Measurements from ENCODE around the gene ACADVL. TPM values are rescaled to one million over a fixed set of nuclear protein-coding genes. Genes with fewer than 3 reads are reported as not detected.

Gene ACADVL
- total RNA-seq, 1 donor from 2014 or later = 1,048 TPM

DNA sequence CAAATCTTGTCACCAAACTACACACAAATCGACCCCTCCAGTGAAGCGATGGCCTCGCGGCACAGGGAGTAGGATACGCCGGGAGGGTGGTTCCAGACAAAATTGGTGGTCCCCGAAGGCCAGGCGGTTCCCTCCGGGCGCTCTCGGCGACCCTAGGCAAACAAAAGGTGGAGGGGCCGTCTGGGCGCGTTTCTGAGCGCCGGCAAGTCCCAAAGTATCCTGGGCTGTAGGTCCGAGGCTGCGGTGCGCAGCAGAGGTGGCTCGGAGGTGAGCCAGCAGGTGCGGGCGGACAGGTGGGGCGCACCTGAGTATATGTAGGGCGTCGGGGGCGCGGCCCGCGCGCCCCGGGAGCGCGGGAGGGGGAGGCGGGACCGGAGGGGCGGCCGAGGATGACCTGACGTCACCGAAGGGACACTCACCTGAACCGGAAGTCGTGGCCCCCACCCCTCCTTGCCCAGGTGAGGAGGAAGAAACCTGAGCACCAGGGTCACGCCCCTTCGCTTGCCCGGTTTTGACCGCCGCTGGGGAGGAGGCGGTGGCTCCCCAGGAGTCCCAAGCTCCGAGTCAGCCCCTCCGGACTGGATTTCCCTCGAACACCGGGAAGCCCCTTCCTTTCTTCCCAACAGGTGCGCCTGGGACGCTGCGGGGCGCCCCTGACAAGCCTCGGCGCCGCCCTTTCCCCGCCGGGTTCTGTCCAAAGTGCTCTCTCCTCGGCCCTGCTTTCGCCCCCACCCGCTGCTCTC lies 42.6 kb downstream of the ACADVL start, which contains the start of gene CLDN7:
Gene CLDN7, minus strand, starts transcription at position 287 of the 743 bp plus-strand sequence. CDS start 435 bp downstream, outside the sequence.
- Histone ChIP-seq H3K27me3 (peaks cover 17% of the 10 kb centered on the region), H3K4me3 (peak within 1 kb of the TSS; percentile 35 to 53), H3K27ac (no peak within 1 kb of the TSS), H3K9me3 (no peaks in the 10 kb centered on the region), H3K4me1 (peaks cover 8 to 13% of the 10 kb centered on the region in 2 donors), H3K36me3 (peaks cover 0 to 26% of the 10 kb centered on the region in 2 donors)
- no peak for DNase-seq (ENCODE audit: low spot score in 2 of 2)
- intact Hi-C loops (cut with DNase I) = no loop called here
- no peak for TF ChIP-seq CTCF (IDR thresholded peaks at IDR 0.05)

DNA sequence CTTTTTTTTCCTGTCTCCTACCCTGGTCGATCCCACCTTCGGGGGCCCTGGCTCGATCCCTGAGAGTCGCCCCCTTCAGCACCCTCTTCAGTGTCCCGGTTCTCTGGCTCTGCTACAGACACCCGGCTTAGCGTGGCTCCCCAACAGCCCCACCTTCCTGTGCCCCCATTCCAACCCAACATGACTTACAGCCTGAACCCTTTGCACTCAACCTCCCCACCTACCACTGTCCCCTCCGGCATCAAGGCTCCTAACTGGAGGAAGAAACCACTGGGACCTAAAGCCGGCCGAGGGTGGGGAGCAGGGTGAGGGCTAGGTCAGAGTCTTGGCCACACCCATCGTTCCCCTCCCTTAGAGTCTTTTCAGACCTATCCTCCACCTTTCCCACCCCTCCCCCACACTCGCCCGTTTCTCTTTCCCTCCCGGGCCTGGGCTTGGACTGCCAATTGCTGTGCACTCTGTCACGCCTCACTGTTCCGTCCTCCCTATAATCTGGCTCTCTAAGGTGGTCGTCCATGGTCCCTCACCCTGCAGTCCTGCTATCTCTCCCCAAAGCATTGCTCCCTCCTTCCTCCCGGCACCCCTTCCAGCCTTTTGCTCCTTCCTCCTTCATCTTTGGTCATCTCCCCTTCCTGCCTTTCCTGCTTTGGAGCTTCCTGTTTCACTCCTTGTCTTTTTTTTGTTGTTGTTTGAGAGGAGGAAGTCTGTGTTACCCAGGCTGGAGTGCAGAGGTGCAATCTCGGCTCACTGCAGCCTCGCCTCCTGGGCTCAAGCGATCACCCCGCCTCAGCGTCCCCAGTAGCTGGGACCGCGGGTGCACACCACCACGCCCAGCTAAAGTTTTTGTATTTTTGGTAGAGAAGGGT lies 43.4 kb downstream of the ACADVL start:
- Histone ChIP-seq H3K27me3 (peaks cover 17% of the 10 kb centered on the region), H3K36me3 (peaks cover 0 to 18% of the 10 kb centered on the region in 2 donors), H3K9me3 (no peaks in the 10 kb centered on the region), H3K27ac (no peak overlapping the region), H3K4me1 (peaks cover 8 to 13% of the 10 kb centered on the region in 2 donors), H3K4me3 (peak overlapping the region; percentile 17 to 53)
- no peak for TF ChIP-seq CTCF (IDR thresholded peaks at IDR 0.05)
- no peak for DNase-seq (ENCODE audit: low spot score in 2 of 2)
- intact Hi-C loops (cut with DNase I) = no loop called here

DNA sequence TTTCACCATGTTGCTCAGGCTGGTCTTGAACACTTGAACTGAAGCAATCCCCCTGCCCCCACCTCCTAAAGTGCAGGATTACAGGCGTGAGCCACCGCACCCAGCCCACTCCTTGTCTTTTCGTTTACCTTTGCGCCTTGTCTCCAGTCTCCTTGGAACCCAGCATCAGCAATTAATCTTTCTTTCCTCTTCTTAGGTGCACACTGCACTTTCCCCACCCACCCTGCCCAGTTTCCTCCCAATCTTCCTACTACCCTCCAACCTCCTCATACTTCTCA lies 44.0 kb downstream of the ACADVL start:
- H3K4me3 ChIP-seq = peak overlapping the region in 1 of 2 donors; percentile 53
- H3K36me3 ChIP-seq = peaks cover 0 to 12% of the 10 kb centered on the region in 2 donors
- H3K27ac ChIP-seq = no peak overlapping the region
- no peak for DNase-seq (ENCODE audit: low spot score in 2 of 2)
- TF ChIP-seq CTCF (IDR thresholded peaks at IDR 0.05) = no peak
- H3K4me1 ChIP-seq = peaks cover 8 to 13% of the 10 kb centered on the region in 2 donors
- peaks cover 17% of the 10 kb centered on the region for H3K27me3 ChIP-seq
- H3K9me3 ChIP-seq = no peaks in the 10 kb centered on the region
- intact Hi-C loops (cut with DNase I) = no loop called here

DNA sequence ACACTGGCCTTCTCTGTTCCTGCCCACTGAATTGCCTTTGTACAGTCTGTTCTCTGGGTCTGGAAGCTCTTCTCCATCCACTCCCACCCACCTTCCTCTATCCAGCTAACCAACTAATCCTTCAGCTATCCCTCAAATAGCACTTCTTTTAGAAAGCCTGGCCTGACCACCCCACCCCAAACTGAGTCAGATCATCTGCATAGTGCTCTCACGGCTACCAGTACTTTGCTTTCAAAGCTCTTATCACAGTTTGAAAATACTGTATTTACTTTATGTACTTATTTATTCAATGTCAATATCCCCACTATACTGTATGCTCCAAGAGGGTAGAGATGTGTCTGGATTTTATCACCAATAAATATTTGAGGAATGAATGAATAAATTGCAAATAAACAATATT lies 47.0 kb downstream of the ACADVL start:
- peaks cover 13% of the 10 kb centered on the region for H3K27me3 ChIP-seq
- DNase-seq (ENCODE audit: low spot score in 2 of 2) = no peak
- intact Hi-C loops (cut with DNase I) = no loop called here
- no peak for TF ChIP-seq CTCF (IDR thresholded peaks at IDR 0.05)
- H3K9me3 ChIP-seq = no peaks in the 10 kb centered on the region
- peaks cover 8% of the 10 kb centered on the region in 2 donors for H3K4me1 ChIP-seq
- H3K27ac ChIP-seq = no peak overlapping the region
- no peaks in the 10 kb centered on the region for H3K36me3 ChIP-seq
- no peak overlapping the region for H3K4me3 ChIP-seq

Other genes with a start within 250 kb of the ACADVL start
- gene ALOX12, start 223.9 kb upstream of the ACADVL start, total RNA-seq = not detected
- 156 TPM for gene RNASEK, start 207.3 kb upstream of the ACADVL start, total RNA-seq
- 16.4 TPM for gene BCL6B, start 196.9 kb upstream of the ACADVL start, total RNA-seq
- gene SLC16A13, start 183.9 kb upstream of the ACADVL start, total RNA-seq = 1.5 TPM
- gene SLC16A11, start 175.8 kb upstream of the ACADVL start, total RNA-seq = not detected
- gene CLEC10A, start 139.7 kb upstream of the ACADVL start, total RNA-seq = 29.8 TPM
- not detected for gene ASGR2, start 105.1 kb upstream of the ACADVL start, total RNA-seq
- 3.9 TPM for gene ASGR1, start 40.6 kb upstream of the ACADVL start, total RNA-seq
- gene DLG4, start 102 bp upstream of the ACADVL start, total RNA-seq = 34.9 TPM
- gene DVL2, start 14.6 kb downstream of the ACADVL start, total RNA-seq = 17.2 TPM
- gene PHF23, start 19.5 kb downstream of the ACADVL start, total RNA-seq = 13.3 TPM
- 422 TPM for gene GABARAP, start 22.5 kb downstream of the ACADVL start, total RNA-seq
- 81.4 TPM for gene CTDNEP1, start 31.8 kb downstream of the ACADVL start, total RNA-seq
- 106 TPM for gene ELP5, start 32.3 kb downstream of the ACADVL start, total RNA-seq
- not detected for gene CLDN7, start 42.5 kb downstream of the ACADVL start, total RNA-seq
- 4.9 TPM for gene SLC2A4, start 61.8 kb downstream of the ACADVL start, total RNA-seq
- not detected for gene YBX2, start 74.7 kb downstream of the ACADVL start, total RNA-seq
- gene EIF5A, start 87.7 kb downstream of the ACADVL start, total RNA-seq = 248 TPM
- gene GPS2, start 95.4 kb downstream of the ACADVL start, total RNA-seq = 52.4 TPM
- gene NEURL4, start 109.4 kb downstream of the ACADVL start, total RNA-seq = 22.0 TPM
- 12.0 TPM for gene ACAP1, start 116.6 kb downstream of the ACADVL start, total RNA-seq
- 14.6 TPM for gene KCTD11, start 132.2 kb downstream of the ACADVL start, total RNA-seq
- not detected for gene TMEM95, start 135.2 kb downstream of the ACADVL start, total RNA-seq
- gene TNK1, start 161.2 kb downstream of the ACADVL start, total RNA-seq = 0.43 TPM
- 297 TPM for gene PLSCR3, start 174.6 kb downstream of the ACADVL start, total RNA-seq
- 241 TPM for gene TMEM256, start 184.2 kb downstream of the ACADVL start, total RNA-seq
- 34.3 TPM for gene NLGN2, start 187.9 kb downstream of the ACADVL start, total RNA-seq
- not detected for gene SPEM1, start 200.4 kb downstream of the ACADVL start, total RNA-seq
- gene SPEM2, start 205.7 kb downstream of the ACADVL start, total RNA-seq = not detected
- gene SPEM3, start 208.9 kb downstream of the ACADVL start, total RNA-seq = not detected
- gene TMEM102, start 215.5 kb downstream of the ACADVL start, total RNA-seq = 20.4 TPM
- gene FGF11, start 219.6 kb downstream of the ACADVL start, total RNA-seq = 0.32 TPM
- 5.0 TPM for gene CHRNB1, start 225.1 kb downstream of the ACADVL start, total RNA-seq

All from ascending aorta (tissue), 2 donors.